Iris pigment epithelial cell (primary cell): ENCODE data around the gene CD99.
"Not testable (repeated sequence)": the region's sequence is repeated elsewhere in the genome, so short reads cannot be mapped to it uniquely, and the experiment has no call there.

Experiments
- DNase-seq: peaks from one replicate; pipeline ENCODE4 v3.0.0-alpha.2; 2011; ENCODE audit warnings: low read depth

Gene CD99

GRCh38 chrX:2727264-2727663 lies 36.2 kb downstream of the CD99 start:
- peak; percentile 63 for DNase-seq

DNA sequence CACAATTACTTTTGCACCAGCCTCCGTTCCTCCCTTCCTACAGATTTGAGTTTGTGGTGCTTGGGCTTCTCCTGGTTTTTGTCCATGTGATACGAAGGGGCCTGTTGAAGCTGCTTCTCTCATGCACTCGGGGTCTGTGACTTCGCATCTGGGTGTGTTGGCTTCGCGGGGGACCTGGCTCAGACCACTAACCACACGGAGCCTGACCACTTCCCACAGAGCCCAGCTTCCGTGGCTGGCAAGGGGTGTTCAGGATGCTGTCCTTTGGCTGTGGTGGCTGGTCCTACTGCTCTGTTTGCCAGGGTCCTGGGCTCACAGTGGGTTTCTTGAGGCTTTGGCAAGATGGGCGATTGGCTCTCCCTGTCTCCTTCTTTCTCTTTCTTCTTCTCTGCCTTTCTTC lies 41.0 kb downstream of the CD99 start:
- DNase-seq = no peak

DNA sequence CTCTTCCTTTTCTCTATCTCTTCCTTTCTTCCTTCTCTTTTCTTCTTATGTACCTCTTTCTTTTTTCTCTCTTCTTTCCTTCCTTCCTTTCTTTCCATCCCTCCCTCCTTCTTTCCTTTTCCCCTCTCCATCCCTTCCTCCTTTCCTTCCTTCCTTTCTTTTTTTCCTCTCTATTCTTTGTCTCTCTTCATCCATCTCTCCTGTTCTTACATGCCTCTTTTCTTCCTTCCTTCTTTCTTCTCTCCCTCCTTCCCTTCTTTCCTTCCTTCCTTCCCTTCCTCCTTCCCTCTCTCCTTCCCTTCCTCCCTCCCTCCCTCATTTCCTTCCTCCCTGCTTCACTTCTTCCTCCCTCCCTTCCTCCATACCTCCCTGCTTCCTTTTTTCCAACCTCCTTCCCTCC lies 41.6 kb downstream of the CD99 start:
- DNase-seq = no peak

DNA sequence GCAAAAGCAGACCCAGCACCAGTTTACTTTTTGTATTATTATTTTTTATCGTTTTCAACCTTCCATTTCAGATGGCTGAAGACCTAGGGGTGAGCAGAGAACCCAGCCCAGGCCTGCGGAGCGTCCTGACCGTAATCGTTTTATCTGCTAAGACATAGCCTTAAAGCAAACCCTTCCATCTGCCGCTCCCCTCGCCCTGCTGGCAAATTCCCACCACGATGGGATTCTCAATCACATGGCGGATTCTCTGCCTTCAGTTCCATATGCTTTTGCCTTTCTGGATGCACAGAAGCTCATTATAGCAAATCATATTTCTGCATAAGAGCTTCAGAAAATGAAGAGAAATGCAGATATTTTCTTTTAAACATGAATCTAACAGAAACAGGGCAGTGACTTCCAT lies 42.2 kb downstream of the CD99 start:
- DNase-seq = no peak

- no peak for DNase-seq
Observed at GRCh38 chrX:2735270-2735669, 44.2 kb downstream of the CD99 start.

DNA sequence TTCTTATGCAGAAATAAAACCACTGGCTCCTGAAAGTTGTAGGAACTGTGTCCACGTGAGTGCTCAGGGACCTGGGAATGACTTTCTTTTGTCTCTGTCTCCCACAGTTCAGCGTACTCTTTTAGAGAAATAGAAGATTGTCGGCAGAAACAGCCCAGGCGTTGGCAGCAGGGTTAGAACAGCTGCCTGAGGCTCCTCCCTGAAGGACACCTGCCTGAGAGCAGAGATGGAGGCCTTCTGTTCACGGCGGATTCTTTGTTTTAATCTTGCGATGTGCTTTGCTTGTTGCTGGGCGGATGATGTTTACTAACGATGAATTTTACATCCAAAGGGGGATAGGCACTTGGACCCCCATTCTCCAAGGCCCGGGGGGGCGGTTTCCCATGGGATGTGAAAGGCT lies 49.6 kb downstream of the CD99 start:
- no peak for DNase-seq

GRCh38 chrX:2741386-2741785 lies 50.3 kb downstream of the CD99 start:
- no peak for DNase-seq

GRCh38 chrX:2746250-2746649 lies 55.2 kb downstream of the CD99 start:
- not testable (repeated sequence) for DNase-seq

DNA sequence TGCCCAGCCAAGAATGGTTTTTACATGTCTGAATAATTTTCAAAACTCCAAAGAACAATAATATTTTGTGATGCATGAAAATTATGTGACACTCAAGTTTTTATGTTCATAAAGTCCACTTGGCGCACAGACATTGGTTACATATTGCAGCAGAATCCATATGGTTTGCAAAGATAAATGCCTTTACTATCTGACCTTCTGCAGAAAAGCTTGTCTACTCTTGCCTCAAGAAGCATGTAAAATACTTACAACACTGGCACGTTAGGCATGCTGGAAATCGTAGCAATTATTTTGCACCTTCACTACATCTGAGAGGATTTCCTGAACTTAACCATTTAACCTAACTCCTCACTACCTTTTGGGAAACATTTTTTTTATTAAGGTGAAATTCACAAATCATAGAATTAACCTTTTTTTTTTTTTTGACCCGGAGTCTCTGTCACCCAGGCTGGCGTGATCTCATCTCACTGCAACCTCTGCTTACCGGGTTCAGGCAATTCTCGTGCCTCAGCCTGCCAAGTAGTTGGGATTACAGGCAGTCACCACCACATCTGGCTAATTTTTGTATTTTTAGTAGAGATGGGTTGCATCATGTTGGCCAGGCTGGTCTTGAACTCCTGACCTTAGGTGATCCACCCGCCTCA lies 57.2 kb downstream of the CD99 start:
- DNase-seq = no peak

- DNase-seq = no peak
Observed at GRCh38 chrX:2748815-2749188, 57.7 kb downstream of the CD99 start.

- DNase-seq = no peak
Observed at GRCh38 chrX:2751291-2751690, 60.2 kb downstream of the CD99 start.

GRCh38 chrX:2751874-2752300 lies 60.8 kb downstream of the CD99 start, which contains the start of gene XG:
TSS of gene XG (plus strand) at chrX:2752040. CDS start at chrX:2752275, 235 bp downstream.
- not testable (repeated sequence) for DNase-seq

GRCh38 chrX:2752441-2752840 lies 61.3 kb downstream of the CD99 start:
- peak; percentile 28 for DNase-seq

DNA sequence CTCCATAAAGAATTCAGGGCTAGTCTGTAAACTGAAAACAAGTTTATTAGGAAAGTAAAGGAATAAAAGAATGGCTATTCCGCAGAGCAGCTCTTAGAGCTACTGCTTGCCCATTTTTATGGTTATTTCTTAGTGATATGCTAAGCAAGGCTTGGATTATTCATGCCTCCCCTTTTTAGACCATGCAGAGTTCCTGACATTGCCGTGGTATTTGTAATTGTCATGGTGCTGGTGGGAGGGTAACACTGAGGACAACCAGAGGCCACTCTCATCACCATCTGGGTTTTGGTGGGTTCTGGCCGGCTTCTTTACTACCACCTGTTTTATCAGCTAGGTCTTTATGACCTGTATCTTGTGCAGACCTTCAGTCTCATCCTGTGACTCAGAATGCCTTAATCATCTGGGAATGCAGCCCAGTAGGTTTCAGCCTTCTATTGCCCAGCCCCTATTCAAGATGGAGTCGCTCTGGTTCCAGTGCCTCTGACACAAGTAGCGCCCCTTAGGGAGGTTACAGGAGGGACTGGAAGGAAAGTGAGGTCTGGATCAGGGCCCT lies 64.1 kb downstream of the CD99 start:
- DNase-seq = not testable (repeated sequence)

- no peak for DNase-seq
Observed at GRCh38 chrX:2756548-2756947, 65.5 kb downstream of the CD99 start.

- DNase-seq = no peak
Observed at GRCh38 chrX:2761246-2761645, 70.2 kb downstream of the CD99 start.

DNA sequence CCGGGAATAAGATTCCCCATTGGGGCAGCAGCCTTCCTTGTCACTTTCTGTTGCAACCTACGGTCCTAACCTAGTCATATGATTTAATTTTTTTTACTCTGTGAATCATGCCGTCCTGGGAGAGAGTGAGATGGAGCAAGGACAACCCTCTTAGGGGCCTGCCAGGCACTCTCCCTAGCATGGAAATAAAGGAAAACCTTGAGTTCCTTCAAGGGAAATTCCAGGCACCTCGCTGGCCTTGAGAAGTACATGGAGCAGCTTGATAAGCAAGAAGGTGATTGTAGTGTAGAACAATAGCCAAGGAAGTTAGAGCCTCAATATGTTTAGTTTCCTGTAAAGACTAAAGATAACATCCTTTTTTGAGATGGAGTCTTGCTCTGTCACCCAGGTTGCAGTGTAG lies 71.6 kb downstream of the CD99 start:
- not testable (repeated sequence) for DNase-seq

GRCh38 chrX:2764766-2765548 lies 73.9 kb downstream of the CD99 start:
- not testable (repeated sequence) for DNase-seq

GRCh38 chrX:2765549-2765830 lies 74.4 kb downstream of the CD99 start:
- no peak for DNase-seq

- peak; percentile 26 for DNase-seq
Observed at GRCh38 chrX:2766906-2767305, 75.8 kb downstream of the CD99 start.

DNA sequence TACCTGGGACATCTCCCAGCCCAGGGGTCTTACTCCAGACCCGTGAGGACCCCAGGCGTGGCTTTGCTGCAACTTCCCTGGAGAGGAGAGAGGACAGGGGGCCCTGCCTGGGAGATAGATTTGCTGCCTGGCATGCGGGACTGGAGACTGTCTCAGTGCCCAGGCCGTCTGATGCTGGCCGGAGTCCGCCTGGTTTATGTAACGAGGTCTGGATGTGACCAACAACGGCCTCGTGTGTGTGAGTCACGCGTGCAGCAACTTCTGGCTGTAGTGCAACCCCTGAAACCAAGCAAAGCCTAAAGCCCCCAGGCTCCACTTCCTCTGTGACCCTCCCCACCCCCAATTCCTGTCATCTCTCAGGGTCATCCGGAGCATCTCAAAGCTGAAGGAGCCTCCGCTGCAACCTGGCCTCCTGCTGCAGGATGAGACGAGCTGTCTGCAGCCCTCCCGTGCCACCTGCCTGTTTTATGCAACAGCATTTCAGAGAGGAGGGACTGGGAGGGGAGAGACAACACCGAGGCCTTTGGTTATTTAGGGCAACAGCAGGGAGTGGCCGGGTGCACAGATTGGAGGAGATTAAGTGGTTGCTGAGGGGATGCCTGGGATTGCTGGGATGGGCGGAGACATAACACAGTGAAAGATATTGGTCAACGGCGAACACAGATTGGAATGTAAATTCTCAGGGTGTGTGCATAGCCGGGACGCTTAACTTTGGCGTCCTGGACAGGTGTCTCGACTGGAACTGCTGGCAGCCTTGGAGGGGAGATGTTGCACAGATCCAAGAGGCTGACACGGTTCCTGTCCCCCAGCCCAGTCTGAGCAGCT lies 76.7 kb downstream of the CD99 start:
- DNase-seq = peak; percentile 58

DNA sequence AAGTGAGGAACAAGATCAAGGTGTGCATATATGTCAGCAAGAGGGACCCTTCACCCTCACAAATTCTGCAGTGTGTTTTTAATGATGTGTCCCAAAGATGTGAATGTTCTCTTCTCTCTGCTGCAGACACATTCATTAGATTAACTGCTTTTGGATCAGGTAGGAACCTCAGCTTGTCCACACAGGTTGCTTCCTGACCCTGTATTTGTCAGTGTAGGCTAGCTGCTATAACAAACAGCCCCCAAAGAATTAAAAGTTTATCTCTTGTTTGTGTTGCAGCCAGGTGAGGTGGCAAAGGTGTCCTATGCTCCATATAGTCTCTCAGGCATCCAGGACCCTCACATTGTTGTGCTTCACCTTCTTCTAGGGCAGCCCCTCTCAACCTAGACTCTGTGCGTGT lies 78.5 kb downstream of the CD99 start:
- no peak for DNase-seq
